Endodermal cell (in vitro differentiated cells): ENCODE data around the gene ITCH. TPM values are rescaled to one million over a fixed set of nuclear protein-coding genes. Genes with fewer than 3 reads are reported as not detected.
A peak's percentile ranks its signal among the peaks of the same experiment; 100 is the strongest.
"Not testable (repeated sequence)": the region's sequence is repeated elsewhere in the genome, so short reads cannot be mapped to it uniquely, and the experiment has no call there.

Experiments used
- DNase-seq: peaks from one replicate; pipeline ENCODE4 v3.0.0-alpha.2; 2017
- H3K27ac ChIP-seq: 2 replicates; pipeline ENCODE4 v1.5.1; 2013; ENCODE audit warnings: mild to moderate bottlenecking, low read depth, low read length, moderate library complexity
- H3K27me3 ChIP-seq: 2 replicates; pipeline ENCODE4 v1.6.1; 2013; ENCODE audit warnings: mild to moderate bottlenecking, low read length, moderate library complexity; ENCODE audit not compliant: insufficient read depth, control insufficient read depth, poor library complexity, severe bottlenecking
- H3K36me3 ChIP-seq: 2 replicates; pipeline ENCODE4 v1.7.0; 2013; ENCODE audit warnings: mild to moderate bottlenecking, low read length, moderate library complexity; ENCODE audit not compliant: control insufficient read depth, insufficient read depth
- H3K4me1 ChIP-seq: one replicate; pipeline ENCODE4 v1.7.0; 2013; ENCODE audit warnings: low read length; ENCODE audit not compliant: control insufficient read depth, insufficient read depth
- H3K4me3 ChIP-seq: 2 replicates; pipeline ENCODE4 v1.5.1; 2013; ENCODE audit warnings: mild to moderate bottlenecking, low read length, moderate library complexity
- H3K9ac ChIP-seq: 2 replicates; pipeline ENCODE4 v1.6.1; 2013; ENCODE audit warnings: mild to moderate bottlenecking, low read length, moderate library complexity; ENCODE audit not compliant: poor library complexity, severe bottlenecking; ENCODE audit errors: extremely low read depth
- H3K9me3 ChIP-seq: 2 replicates; pipeline ENCODE4 v1.6.1; 2013; ENCODE audit warnings: mild to moderate bottlenecking, low read length, moderate library complexity; ENCODE audit not compliant: control insufficient read depth
- H3K27ac Mint-ChIP-seq: 2 replicates; pipeline ENCODE4 v1.8.0; 2020; ENCODE audit warnings: mixed read lengths
- H3K27me3 Mint-ChIP-seq: 2 replicates; pipeline ENCODE4 v1.8.0; 2021; ENCODE audit warnings: mild to moderate bottlenecking, mixed read lengths; ENCODE audit not compliant: insufficient read depth
- H3K36me3 Mint-ChIP-seq: 2 replicates; pipeline ENCODE4 v1.8.0; 2020; ENCODE audit warnings: low read depth, mixed read lengths
- H3K4me1 Mint-ChIP-seq: 2 replicates; pipeline ENCODE4 v1.8.0; 2020; ENCODE audit warnings: mixed read lengths
- H3K4me3 Mint-ChIP-seq: 2 replicates; pipeline ENCODE4 v1.8.0; 2020; ENCODE audit warnings: mild to moderate bottlenecking, moderate library complexity, mixed read lengths
- H3K9me3 Mint-ChIP-seq: 2 replicates; pipeline ENCODE4 v1.8.0; 2020; ENCODE audit warnings: mild to moderate bottlenecking, mixed read lengths
- CTCF ChIP-seq: fragments of 200-600 bp; sonication (generic); conservative IDR thresholded peaks from 2 replicates; pipeline ENCODE4 v1.5.0; 2021; ENCODE audit warnings: antibody characterized with exemption, mild to moderate bottlenecking
- WGBS, 2 experiments: methylation state at CpG; one replicate each; pipeline versions ENCODE4 v1.1.5 to v1.1.7; 2013; ENCODE audit warnings: missing lambda C conversion rate in 2 of 2, mixed read lengths in 1 of 2; ENCODE audit not compliant: insufficient coverage in 1 of 2, insufficient read length in 1 of 2; 5-methylcytosine and 5-hydroxymethylcytosine counted together
- total RNA-seq, 2 donors: library from RNA; stranded (reverse); fragmentation: NEBNext Ultra II Directional in 1 of 2; extraction: Animal tissue kit (Norgen Biotek cat#: 25700) in 1 of 2; gene quantifications; 2 replicates in 1 of 2; 3 replicates in 1 of 2; pipeline ENCODE4 v1.2.1, GENCODE V29; 2021

ITCH gene
- total RNA-seq, 2 donors from 2014 or later, result 65.1 to 84.4 TPM

- peaks cover 71% of the 10 kb centered on the region for H3K36me3 Mint-ChIP-seq
- no peak for TF ChIP-seq CTCF
- H3K9me3 ChIP-seq, result no peaks in the 10 kb centered on the region
- H3K4me3 ChIP-seq, result no peak overlapping the region
- H3K4me1 ChIP-seq, result peaks cover 2% of the 10 kb centered on the region
- no peak overlapping the region for H3K4me3 Mint-ChIP-seq
- no peak overlapping the region for H3K27ac Mint-ChIP-seq
- H3K9ac ChIP-seq, result no peak overlapping the region
- DNase-seq, result no peak
- peaks cover 74% of the 10 kb centered on the region for H3K36me3 ChIP-seq
- no peaks in the 10 kb centered on the region for H3K27me3 ChIP-seq
- peaks cover 23% of the 10 kb centered on the region for H3K4me1 Mint-ChIP-seq
- H3K27me3 Mint-ChIP-seq, result no peaks in the 10 kb centered on the region
- no peak overlapping the region for H3K27ac ChIP-seq
- no peaks in the 10 kb centered on the region for H3K9me3 Mint-ChIP-seq
- WGBS, 2 experiments, result 93% methylated on average over 2 of the region's 2 CpGs
Measured at GRCh38 chr20:34421766-34422466, 58.8 kb downstream of the ITCH start.

GRCh38 chr20:34425032-34425690, 62.1 kb downstream of the ITCH start:
- H3K27me3 Mint-ChIP-seq, H3K9me3 ChIP-seq, H3K9me3 Mint-ChIP-seq, H3K4me1 ChIP-seq, H3K27ac ChIP-seq, H3K4me3 ChIP-seq, H3K27me3 ChIP-seq: not testable (repeated sequence)
- peak overlapping the region; percentile 16 for H3K9ac ChIP-seq
- Mint-ChIP-seq H3K27ac (peak overlapping the region; percentile 94), H3K36me3 (peaks cover 61% of the 10 kb centered on the region), H3K4me3 (peak overlapping the region; percentile 29), H3K4me1 (peaks cover 23% of the 10 kb centered on the region)
- 57 to 74% methylated on average over 7 to 10 of the region's 11 CpGs for WGBS, 2 experiments
- peaks cover 79% of the 10 kb centered on the region for H3K36me3 ChIP-seq
- DNase-seq, result peak; percentile 64

- Histone ChIP-seq H3K9me3 (no peaks in the 10 kb centered on the region), H3K4me3 (no peak overlapping the region), H3K9ac (no peak overlapping the region), H3K27ac (no peak overlapping the region), H3K4me1 (peaks cover 2% of the 10 kb centered on the region), H3K36me3 (peaks cover 76% of the 10 kb centered on the region), H3K27me3 (no peaks in the 10 kb centered on the region)
- Mint-ChIP-seq H3K27me3 (no peaks in the 10 kb centered on the region), H3K9me3 (no peaks in the 10 kb centered on the region), H3K36me3 (peaks cover 61% of the 10 kb centered on the region), H3K4me1 (peaks cover 23% of the 10 kb centered on the region), H3K27ac (peak overlapping the region; percentile 94), H3K4me3 (no peak overlapping the region)
- WGBS, 2 experiments, result 87 to 90% methylated on average over 2 of the region's 2 CpGs
- no peak for TF ChIP-seq CTCF
- DNase-seq, result no peak
Measured at GRCh38 chr20:34426026-34426425, 63.0 kb downstream of the ITCH start.
